HG03439 (cell line): ENCODE results near the gene RPL15.
A peak's percentile ranks its signal among the peaks of the same experiment; 100 is the strongest.
"Not testable (repeated sequence)": the region's sequence is repeated elsewhere in the genome, so short reads cannot be mapped to it uniquely, and the experiment has no call there.

ENCODE experiments used
- ATAC-seq: cut with Tn5 transposase; IDR thresholded peaks from one replicate; pipeline ENCODE4 v1.9.1; 2021; ENCODE audit warnings: mild to moderate bottlenecking, moderate library complexity; ENCODE audit not compliant: unreplicated experiment

Gene RPL15

DNA sequence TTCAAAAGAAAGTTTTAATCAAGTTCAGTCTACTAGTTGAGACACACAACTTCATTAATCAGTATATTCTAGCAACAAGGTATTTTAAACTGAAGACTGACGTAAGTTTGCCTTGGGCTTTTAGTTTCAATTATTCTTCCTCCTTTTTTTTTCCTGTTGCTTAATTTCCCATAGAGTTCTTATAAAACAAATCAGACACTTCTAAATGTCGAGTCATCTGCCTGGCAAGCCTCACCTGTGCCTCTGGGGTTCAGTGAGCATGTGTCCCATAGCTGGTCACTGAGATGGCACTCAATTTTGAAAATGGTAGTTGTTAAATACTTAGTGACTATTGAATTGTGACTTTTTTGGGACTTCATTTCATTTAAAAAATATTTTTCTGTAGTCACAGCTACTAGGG lies 27.5 kb upstream of the RPL15 start:
- no peak for ATAC-seq

DNA sequence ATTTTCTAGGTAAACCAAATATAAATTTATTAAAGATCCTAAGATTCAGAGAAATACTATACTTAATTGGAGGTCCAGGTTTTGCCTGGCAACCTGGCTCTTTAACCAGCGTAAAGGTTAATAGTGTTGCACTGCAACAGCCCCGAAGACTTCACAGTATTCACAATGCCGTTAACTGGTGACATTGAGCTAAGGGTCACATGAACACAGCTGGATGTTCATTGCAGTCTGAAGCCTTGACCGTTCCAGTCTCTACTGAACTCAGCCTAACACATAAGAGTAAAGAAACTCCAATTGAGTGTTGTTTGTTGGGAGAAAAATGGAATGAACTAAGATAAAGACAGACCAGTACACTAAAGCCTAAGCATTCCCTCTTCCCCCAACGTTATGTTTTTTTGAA lies 27.0 kb upstream of the RPL15 start:
- no peak for ATAC-seq

DNA sequence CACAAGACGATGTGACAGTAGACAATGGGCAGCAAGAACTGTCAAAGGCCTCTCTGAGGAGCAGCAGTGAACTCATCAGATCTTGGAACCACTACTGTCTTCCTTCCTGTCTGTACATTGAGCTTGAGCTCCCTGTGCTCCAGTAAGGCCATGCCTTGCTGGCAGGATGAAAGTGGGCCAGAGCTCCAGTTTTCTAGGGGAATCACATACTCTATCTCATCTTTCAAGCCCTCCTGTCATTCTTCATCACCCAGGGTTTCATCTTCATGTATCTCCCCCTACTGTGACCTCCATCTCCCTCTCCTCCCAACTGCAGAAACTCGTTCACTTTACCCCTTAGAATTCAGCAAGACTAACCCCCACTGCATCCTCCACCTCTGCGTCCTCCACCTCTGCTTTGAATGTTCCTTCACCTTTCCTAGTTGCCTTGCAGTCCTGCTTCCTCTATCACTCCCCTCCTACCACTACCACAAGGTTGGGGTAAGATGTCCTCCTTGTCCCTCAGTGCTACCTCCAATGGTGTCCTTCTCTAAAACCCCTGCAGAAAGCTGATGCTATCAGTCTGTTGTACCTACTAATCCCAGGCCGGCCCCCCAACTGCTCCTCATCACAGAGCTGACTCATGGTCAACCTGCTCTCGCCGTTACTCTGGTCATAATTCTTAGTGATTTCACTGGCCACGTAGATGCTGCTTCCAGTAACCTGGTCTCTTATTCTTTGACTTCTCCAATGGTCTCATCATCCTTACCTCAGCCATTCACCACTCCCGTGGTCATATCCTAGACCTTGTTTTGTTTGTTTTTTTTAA lies 22.5 kb upstream of the RPL15 start:
- no peak for ATAC-seq

DNA sequence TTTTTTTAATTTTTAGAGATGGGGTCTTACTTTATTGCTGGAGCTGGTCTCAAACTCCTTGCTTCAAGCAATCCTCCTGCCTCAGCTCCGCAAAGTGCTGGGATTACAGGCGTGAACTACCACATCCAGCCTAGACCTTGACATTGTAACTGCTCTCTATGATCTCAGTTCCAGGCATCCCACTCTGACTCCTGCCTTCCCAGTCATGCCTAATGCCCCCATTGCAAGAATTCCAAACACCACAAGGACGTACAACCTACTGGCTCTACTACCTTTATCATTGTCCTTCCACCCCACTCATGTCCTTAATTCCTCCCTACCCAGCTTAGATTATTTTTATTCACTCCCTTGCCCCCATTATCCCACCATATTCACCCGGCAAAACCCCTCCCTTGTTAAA lies 21.8 kb upstream of the RPL15 start:
- no peak for ATAC-seq

DNA sequence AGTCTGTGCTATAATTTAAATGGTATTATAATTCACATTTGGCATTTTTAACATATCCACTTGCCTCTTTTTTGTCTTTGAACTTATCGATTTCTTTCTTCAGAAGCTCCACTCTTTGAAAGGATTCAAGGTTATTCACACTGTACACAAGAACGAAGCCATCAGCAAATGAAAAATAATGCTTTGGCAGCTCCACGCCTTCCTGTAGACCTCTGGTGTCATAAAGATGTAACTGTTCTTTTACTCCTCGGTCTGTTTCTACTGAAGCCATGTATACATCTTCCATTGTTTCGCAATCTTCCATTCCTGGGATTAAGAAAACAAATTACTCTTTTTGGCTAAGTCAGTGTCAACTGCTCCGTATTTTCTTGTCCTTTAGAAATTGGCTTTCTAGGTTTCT lies 16.2 kb upstream of the RPL15 start:
- no peak for ATAC-seq

DNA sequence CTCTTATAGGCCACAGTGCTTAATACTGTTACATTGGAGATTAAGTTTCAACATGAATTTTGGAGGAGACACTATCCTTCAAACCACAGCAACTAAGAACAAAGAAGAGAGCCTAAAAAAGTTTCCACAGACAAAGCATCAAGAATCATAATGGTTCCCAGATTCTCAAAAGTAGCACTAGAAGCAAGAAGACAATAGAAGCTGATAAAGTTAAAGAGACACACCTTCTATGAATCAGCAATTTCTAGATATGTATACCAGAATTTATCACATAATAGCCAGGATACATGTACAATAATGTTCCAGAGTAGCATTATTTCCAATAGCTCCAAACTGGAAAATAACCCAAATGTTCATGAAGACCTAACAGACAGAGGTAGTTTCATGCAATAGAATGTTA lies 12.4 kb upstream of the RPL15 start:
- no peak for ATAC-seq

DNA sequence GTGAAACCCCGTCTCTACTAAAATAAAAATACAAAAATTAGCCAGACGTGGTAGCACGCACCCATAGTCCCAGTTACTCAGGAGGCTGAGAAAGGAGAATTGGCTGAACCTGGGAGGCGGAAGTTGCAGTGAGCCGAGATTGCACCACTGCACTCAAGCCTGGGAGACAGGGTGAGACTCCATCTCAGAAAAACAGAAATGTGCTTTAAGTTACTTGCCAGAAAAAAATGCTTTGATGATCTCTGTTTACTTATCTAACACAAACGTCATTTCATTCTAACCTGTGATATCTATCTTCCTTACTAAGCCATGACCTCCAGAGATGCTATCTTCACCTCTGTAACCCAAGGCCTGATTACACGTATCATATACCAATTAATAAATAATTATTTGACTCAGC lies 7.6 kb upstream of the RPL15 start:
- ATAC-seq = no peak

DNA sequence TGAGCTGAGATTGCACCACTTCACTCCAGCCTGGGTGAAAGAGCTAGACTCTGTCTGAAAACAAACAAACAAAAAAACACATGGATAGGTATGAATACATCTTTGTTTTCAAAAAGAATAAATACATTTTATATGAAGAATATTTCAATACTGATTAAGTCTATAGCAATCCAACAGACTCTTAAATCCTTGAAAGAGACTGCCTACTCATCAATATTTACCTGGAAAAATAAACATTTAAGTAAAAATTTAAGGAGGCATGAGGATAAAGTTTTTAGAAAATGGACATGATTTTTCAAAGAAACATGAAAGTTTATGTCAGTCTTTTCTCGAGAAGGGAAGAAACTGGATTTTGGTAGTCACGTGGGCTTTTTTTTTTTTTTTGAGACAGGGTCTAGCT lies 5.5 kb upstream of the RPL15 start:
- ATAC-seq = no peak

DNA sequence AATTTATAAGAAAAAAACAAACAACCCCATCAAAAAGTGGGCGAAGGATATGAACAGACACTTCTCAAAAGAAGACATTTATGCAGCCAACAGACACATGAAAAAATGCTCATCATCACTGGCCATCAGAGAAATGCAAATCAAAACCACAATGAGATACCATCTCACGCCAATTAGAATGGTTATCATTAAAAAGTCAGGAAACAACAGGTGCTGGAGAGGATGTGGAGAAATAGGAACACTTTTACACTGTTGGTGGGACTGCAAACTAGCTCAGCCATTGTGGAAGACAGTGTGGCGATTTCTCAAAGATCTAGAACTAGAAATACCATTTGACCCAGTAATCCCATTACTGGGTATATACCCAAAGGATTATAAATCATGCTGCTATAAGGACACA lies 4.6 kb upstream of the RPL15 start:
- ATAC-seq = not testable (repeated sequence)

DNA sequence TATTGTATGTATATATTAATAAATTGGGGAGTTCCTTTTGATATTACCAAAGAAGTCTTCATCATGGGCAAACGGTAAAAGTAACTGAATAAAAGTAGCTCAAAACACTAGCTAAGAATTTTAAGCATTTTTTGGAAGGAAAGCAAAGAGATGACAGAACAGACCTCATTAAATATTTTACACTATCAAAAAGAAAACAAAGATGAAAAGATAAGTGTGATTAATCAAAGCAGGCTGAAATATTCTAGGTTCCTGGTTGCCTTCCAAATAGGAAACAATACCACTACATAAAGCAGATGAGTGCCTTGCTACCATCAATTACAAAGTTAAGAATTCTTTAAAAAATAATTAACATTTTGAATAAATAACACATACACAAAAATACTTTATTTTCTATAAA lies 3.8 kb upstream of the RPL15 start:
- no peak for ATAC-seq

DNA sequence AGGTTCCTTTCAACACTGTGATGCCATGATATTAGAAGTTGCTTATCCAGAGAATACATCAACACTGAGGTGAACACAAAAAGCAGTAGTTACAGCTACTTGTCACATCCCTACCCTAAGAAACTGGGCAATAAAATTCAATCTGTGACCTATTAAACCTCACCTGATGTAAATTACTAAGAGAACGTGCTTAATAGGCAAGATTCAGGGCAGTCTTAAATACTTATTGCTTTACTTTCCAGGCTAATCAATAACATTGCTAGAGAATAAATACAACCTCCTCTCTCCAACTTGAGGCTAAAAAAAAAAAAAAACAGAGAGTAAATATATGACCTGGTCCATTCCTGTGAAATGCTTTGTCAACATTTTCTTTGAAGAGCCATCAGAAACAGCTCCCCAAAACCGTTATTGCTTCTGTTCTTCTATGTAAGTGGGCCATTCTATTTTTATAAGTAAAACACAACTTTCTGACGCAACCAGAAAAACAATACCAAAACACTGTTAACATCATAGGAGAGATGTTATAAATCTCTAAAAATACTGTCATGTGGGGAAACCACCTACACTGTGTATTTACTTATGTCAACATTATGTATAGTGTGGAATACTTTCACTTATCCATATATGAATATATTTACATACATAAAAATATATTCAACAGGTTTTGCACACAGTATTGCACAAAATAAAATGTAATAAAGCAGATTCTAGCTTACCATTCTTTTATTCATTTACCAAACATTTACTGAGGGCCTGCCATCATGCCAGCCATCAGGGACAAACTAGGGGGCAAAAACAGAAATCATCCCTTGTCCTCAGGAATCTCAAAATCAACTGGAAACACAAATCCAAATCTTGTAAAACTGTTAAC lies 2.8 kb upstream of the RPL15 start:
- peak; percentile 27 for ATAC-seq

DNA sequence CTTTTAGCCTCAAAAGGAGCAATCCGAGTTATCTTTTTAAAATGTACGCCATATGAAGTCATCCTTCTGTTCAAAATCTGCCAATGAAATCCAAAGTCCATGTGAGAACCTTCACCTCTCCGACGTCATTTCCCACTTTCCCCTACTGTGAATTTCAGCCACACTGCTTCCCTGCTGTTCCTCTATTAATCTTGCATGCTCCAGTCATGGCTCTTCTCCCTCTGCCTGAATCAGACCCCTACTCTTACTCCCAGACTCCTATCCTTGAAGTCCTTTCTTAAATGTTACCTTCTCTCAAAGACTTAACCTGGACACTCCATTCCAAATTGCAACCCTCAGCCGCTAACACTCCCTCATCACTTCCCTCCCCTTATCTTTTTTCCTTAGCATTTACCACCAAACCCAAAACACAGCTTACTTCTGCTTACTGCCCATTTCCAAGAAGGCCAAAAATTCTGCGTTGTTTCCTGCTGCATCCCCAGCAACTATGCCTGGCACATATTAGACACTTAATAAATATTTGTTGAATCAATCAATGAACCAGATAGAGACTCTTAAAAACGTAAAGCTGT lies 1.3 kb upstream of the RPL15 start:
- no peak for ATAC-seq

DNA sequence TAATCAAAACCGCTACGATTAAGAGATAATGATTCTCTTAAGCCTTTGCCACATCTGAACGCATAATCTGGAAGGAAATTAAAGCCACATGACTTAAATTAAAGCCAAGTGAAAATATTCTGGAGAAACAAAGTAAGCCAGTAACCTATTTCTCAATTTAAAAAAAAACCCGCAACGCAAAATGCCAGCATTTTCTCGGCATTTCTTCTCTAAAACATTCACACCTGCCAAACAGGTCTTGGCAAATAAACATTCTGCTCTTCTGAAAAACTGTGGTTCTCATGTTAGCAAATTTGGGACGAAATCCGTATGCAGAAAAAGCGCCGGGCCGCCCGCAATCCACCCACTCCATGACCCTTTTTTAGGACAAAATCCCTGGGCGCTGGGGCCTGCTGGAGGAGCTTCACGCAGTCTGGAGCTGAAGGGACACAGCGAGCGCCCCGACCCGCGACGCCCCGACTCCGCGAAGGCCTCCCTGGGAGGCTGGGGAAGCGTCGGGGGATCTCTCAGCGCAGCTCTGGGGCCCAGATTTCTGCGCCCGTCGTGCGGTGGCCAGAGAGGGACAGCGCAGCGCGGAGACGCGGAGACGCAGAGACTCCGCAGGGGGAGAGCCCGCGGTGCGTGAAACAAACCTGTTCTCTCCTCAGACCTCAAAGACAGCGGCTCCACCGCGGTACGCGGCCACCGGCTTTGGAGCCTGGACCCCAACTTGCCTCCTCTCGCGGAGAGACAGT lies 613 bp upstream of the RPL15 start:
- ATAC-seq = peak; percentile 43

DNA sequence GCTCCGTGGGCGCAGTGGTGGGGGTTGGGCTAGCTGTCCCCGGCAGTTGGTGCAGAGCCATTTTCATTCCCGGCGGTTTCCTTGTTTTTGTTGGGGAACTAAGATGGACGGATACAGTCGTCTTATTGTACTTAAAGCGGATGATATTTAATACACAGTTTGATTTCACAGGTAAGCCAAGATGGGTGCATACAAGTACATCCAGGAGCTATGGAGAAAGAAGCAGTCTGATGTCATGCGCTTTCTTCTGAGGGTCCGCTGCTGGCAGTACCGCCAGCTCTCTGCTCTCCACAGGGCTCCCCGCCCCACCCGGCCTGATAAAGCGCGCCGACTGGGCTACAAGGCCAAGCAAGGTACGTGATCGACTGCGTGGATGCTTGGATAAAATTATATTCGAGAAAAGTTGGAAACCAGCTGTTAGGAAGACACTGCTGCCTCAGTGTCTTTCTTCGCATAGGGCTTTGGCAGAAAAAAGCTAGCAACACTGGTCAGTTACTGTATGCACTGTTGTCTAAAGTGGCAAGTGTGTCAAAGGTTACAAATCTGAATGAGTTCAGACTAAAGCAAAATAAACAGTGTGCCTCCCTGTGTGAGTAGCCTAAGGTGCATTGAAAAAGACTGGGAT lies 859 bp downstream of the RPL15 start:
- not testable (repeated sequence) for ATAC-seq

DNA sequence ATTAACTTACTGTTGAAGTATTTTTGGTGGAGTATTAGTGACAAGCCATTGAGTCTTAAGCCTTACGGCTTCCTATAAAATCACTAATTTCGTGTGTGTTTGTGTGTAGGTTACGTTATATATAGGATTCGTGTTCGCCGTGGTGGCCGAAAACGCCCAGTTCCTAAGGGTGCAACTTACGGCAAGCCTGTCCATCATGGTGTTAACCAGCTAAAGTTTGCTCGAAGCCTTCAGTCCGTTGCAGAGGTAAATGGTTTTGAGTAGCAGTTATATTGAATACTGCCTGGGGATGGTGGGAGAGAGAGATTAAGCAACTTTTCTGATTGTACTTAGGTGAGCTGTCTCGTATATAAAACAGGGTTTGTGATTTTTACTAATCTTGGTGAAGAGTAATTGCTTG lies 1.4 kb downstream of the RPL15 start:
- not testable (repeated sequence) for ATAC-seq

DNA sequence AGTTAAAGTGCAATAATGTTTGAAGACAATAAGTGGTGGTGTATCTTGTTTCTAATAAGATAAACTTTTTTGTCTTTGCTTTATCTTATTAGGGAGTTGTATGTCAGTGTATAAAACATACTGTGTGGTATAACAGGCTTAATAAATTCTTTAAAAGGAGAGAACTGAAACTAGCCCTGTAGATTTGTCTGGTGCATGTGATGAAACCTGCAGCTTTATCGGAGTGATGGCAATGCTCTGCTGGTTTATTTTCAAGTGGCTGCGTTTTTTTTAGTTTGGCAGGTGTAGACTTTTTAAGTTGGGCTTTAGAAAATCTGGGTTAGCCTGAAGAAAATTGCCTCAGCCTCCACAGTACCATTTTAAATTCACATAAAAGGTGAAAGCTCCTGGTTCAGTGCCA lies 2.7 kb downstream of the RPL15 start:
- ATAC-seq = no peak

DNA sequence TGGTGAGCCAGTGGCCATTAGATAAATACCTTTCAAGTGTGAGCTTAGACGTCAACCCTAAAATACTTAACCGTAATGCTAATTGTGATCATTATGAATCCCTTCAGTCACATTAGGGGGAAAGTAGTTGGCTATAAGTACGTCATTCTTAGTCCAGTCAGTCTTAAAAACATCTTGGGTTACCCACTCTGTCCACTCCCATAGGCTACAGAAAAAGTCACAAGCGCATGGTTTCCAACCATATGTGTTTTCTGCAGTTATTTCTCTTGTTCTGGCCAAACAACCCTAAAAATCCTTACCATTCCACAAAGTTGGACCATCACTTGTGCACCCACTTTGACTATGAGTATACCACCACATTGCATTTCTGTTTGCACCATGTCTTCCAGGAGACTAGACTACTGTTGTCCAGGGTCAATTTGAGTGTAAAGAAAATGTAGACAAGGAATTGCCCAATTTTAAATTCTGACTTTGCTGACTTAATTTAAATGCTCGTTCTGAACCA lies 3.3 kb downstream of the RPL15 start:
- ATAC-seq = no peak

DNA sequence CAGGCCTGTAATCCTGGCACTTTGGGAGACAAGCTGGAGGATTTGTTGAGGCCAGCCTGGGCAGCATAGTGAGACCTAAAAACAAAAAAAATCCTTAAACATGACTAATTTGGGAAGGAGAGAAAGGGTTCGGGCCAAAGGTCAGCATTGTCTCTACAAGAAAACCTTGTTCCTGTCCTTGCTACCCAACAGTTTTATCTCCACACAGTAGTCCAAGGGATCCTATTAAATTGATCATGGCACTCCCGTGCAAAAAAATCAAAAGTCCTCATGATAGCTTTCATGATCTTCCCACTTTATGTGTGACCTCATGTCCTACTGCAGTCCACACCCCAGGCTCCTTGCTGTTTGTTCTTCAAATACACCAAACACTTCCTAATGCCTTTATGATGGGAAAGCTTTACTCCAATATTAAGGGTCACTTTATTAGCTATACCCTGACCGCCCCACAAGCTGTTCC lies 4.2 kb downstream of the RPL15 start:
- ATAC-seq = no peak

DNA sequence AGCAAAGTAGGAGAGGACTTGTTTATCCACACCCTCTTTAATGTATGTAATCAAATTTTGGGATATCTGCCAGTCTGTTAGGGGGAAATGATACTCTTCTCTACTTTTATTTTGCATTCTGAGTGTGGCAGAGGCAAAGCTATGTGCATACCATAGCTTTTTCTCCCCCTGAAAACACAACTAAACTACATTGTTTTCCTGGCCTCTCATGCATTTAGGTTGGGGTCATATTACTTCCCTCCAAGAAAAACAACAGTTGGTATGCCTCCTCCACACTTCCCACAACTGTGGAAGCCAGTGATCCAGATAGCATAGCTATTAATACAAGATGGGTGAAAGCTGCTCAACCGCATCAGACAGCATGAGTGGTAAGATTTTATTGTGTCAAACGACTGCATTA lies 6.9 kb downstream of the RPL15 start:
- no peak for ATAC-seq

DNA sequence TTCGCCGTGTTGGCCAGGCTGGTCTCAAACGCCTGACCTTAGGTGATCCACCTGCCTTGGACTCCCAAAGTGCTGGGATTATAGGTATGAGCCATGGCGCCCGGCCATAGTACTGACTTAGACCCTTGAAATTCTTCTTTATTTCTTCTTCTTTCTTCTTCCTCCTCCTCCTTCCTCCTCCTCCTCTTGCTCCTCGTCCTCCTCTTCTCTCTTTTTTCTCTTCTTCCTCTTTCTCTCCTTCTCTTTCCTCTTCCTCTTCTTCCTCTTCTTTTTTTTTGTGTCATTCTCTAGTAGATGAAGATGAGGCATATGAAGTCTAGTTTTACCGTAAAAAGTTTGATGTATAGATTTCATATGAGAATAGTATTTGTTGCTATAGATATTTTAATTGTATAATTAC lies 9.3 kb downstream of the RPL15 start:
- ATAC-seq = no peak
